ENCODE results near the gene OSTN. TPM values are rescaled to one million over a fixed set of nuclear protein-coding genes. Genes with fewer than 3 reads are reported as not detected.
A peak's percentile ranks its signal among the peaks of the same experiment; 100 is the strongest.

The OSTN gene
- total and polyA plus RNA-seq, 2 experiments from 2014 or later, result not detected

GRCh38 chr3:191235331-191236314, 36.6 kb downstream of the OSTN start:
- Mint-ChIP-seq H3K27ac (no peak overlapping the region), H3K9me3 (no peaks in the 10 kb centered on the region), H3K4me1 (peaks cover 50% of the 10 kb centered on the region), H3K4me3 (no peak overlapping the region), H3K36me3 (ENCODE audit: low read depth) (no peaks in the 10 kb centered on the region), H3K27me3 (ENCODE audit: insufficient read depth, low read depth, poor library complexity) (no peaks in the 10 kb centered on the region)
- Histone ChIP-seq H3K9me2 (ENCODE audit: insufficient read depth) (no peaks in the 10 kb centered on the region; the same call in 1 of the 2 replicates), H3F3A (replicated peaks; ENCODE audit: low read depth) (no peaks in the 10 kb centered on the region; the same call in 1 of the 2 replicates), H2AFZ (no peak overlapping the region), H3K4me1 (ENCODE audit: insufficient read depth) (peaks cover 56% of the 10 kb centered on the region), H3K27me3 (ENCODE audit: insufficient read depth) (no peaks in the 10 kb centered on the region), H3K79me2 (replicated peaks; ENCODE audit: insufficient read depth) (no peaks in the 10 kb centered on the region), H3K4me2 (no peak overlapping the region), H4K20me1 (replicated peaks; ENCODE audit: insufficient read depth) (no peaks in the 10 kb centered on the region), H3K4me3 (no peak overlapping the region), H3K36me3 (ENCODE audit: insufficient read depth) (no peaks in the 10 kb centered on the region), H3K27ac (ENCODE audit: low read depth) (no peak overlapping the region)
- ATAC-seq, result no peak
- no peak for DNase-seq (ENCODE audit: low spot score)
- no peak for TF ChIP-seq CREB1 (CRISPR knock-in tag; IDR thresholded peaks at IDR 0.05; ENCODE audit: low read depth)
- TF ChIP-seq, protein P1, sequence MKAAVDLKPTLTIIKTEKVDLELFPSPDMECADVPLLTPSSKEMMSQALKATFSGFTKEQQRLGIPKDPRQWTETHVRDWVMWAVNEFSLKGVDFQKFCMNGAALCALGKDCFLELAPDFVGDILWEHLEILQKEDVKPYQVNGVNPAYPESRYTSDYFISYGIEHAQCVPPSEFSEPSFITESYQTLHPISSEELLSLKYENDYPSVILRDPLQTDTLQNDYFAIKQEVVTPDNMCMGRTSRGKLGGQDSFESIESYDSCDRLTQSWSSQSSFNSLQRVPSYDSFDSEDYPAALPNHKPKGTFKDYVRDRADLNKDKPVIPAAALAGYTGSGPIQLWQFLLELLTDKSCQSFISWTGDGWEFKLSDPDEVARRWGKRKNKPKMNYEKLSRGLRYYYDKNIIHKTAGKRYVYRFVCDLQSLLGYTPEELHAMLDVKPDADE (IDR thresholded peaks at IDR 0.05), result no peak
- no peak for TF ChIP-seq ZNF331 (CRISPR knock-in tag; IDR thresholded peaks at IDR 0.05; ENCODE audit: low read depth)
- no peak for TF ChIP-seq EZH2 (IDR thresholded peaks at IDR 0.05; ENCODE audit: low read depth, unreplicated experiment)
- TF ChIP-seq NANOG (IDR thresholded peaks at IDR 0.05; ENCODE audit: borderline replicate concordance), result no peak

GRCh38 chr3:191236646-191237045, 37.6 kb downstream of the OSTN start:
- Histone ChIP-seq H3K4me3 (no peak overlapping the region), H4K20me1 (replicated peaks; ENCODE audit: insufficient read depth) (no peaks in the 10 kb centered on the region), H3K9me2 (ENCODE audit: insufficient read depth) (no peaks in the 10 kb centered on the region; the same call in 1 of the 2 replicates), H3K4me1 (ENCODE audit: insufficient read depth) (peaks cover 58% of the 10 kb centered on the region), H3F3A (replicated peaks; ENCODE audit: low read depth) (no peaks in the 10 kb centered on the region; the same call in 1 of the 2 replicates), H2AFZ (no peak overlapping the region), H3K27me3 (ENCODE audit: insufficient read depth) (no peaks in the 10 kb centered on the region), H3K27ac (ENCODE audit: low read depth) (peak overlapping the region; percentile 18; the same call in 1 of the 2 replicates), H3K79me2 (replicated peaks; ENCODE audit: insufficient read depth) (no peaks in the 10 kb centered on the region), H3K36me3 (ENCODE audit: insufficient read depth) (no peaks in the 10 kb centered on the region), H3K4me2 (0 out of 2 replicates have a peak overlapping the region, but pooled peaks have one; percentile 37)
- Mint-ChIP-seq H3K27me3 (ENCODE audit: insufficient read depth, low read depth, poor library complexity) (no peaks in the 10 kb centered on the region), H3K36me3 (ENCODE audit: low read depth) (no peaks in the 10 kb centered on the region), H3K9me3 (no peaks in the 10 kb centered on the region), H3K4me3 (no peak overlapping the region), H3K4me1 (peaks cover 51% of the 10 kb centered on the region), H3K27ac (peak overlapping the region; percentile 5; the same call in 1 of the 2 replicates)
- ATAC-seq, result no peak
- no peak for DNase-seq (ENCODE audit: low spot score)
- TF ChIP-seq ZNF462 (CRISPR knock-in tag; IDR thresholded peaks at IDR 0.05), result no peak
- TF ChIP-seq EZH2phosphoT487 (IDR thresholded peaks at IDR 0.05; ENCODE audit: unreplicated experiment), result no peak
- TF ChIP-seq POLR2AphosphoS5 (IDR thresholded peaks at IDR 0.05; ENCODE audit: low read depth), result no peak
- no peak for TF ChIP-seq STAT1 (IDR thresholded peaks at IDR 0.05; ENCODE audit: unreplicated experiment)
- TF ChIP-seq CTCF (conservative IDR thresholded peaks at IDR 0.05; ENCODE audit: low read depth in 2 of 2), result no peak
- TF ChIP-seq EZH2 (IDR thresholded peaks at IDR 0.05; ENCODE audit: low read depth, unreplicated experiment), result no peak

All from GM23338 (cell line).